Tibial nerve (tissue), 3 donors: Measurements from ENCODE around the gene NEURL2.
A peak's percentile ranks its signal among the peaks of the same experiment; 100 is the strongest.

ENCODE experiments used
- CTCF ChIP-seq, 5 experiments: fragments of 200-600 bp in 3 of 5; fragments of 450-650 bp in 2 of 5; sonication (generic) in 3 of 5; IDR thresholded peaks; one replicate each; pipeline ENCODE4 v1.5.1; 2016 to 2019; ENCODE audit warnings: antibody characterized with exemption in 5 of 5, mild to moderate bottlenecking in 3 of 5, moderate library complexity in 2 of 5
- POLR2A ChIP-seq, 2 donors: fragments of 450-650 bp; IDR thresholded peaks; one replicate each; pipeline ENCODE4 v1.6.1; 2017; ENCODE audit warnings: antibody characterized with exemption in 2 of 2, mild to moderate bottlenecking in 2 of 2, moderate library complexity in 2 of 2

- peak in 1 of 5 experiments; percentile 16 for TF ChIP-seq CTCF (IDR thresholded peaks at IDR 0.05)
- peak in 1 of 2 donors; percentile 85 for TF ChIP-seq POLR2A (IDR thresholded peaks at IDR 0.05)
Measured at GRCh38 chr20:45910670-45911485, 19.9 kb upstream of the NEURL2 start.
